GM20000 (cell line): ENCODE measurements around the gene SLC51A.

Experiments used
- DNase-seq: peaks from one replicate; pipeline ENCODE4 v3.0.0; 2012; ENCODE audit warnings: low spot score
- CTCF ChIP-seq: IDR thresholded peaks from 2 replicates; pipeline ENCODE4 v1.5.1; 2012; ENCODE audit warnings: mild to moderate bottlenecking, control low read depth; ENCODE audit errors: extremely low read depth, missing control alignments

Gene SLC51A

GRCh38 chr3:196260784-196261183 is 44.5 kb downstream of the SLC51A start:
- DNase-seq = no peak
- no peak for TF ChIP-seq CTCF

GRCh38 chr3:196263819-196264218 is 47.5 kb downstream of the SLC51A start:
- DNase-seq = no peak
- TF ChIP-seq CTCF = no peak

- DNase-seq = no peak
- TF ChIP-seq CTCF = no peak
Measured at GRCh38 chr3:196268284-196269163, 52.2 kb downstream of the SLC51A start.

GRCh38 chr3:196270499-196270898 is 54.2 kb downstream of the SLC51A start:
- TF ChIP-seq CTCF = no peak
- no peak for DNase-seq

GRCh38 chr3:196272826-196273225 is 56.5 kb downstream of the SLC51A start:
- no peak for TF ChIP-seq CTCF
- no peak for DNase-seq

GRCh38 chr3:196273655-196274054 is 57.3 kb downstream of the SLC51A start:
- DNase-seq = no peak
- no peak for TF ChIP-seq CTCF

GRCh38 chr3:196274585-196274984 is 58.3 kb downstream of the SLC51A start:
- DNase-seq = peak; percentile 86

More at GRCh38 chr3:196274585-196274984, 58.3 kb downstream of the SLC51A start:
- TF ChIP-seq CTCF = no peak
